DMS79 treated with DMSO at 0.1 percent for 48 hours (cell line): ENCODE results near the gene SCRN2.
A peak's percentile ranks its signal among the peaks of the same experiment; 100 is the strongest.

ENCODE experiments used
- DNase-seq: peaks from one replicate; lab custom pipeline; 2025; lab: John Stamatoyannopoulos, UW

The SCRN2 gene

GRCh38 chr17:47821031-47821423 is 20.0 kb downstream of the SCRN2 start:
- no peak for DNase-seq

- DNase-seq, result no peak
These were observed 20.9 kb downstream of the SCRN2 start for GRCh38 chr17:47820033-47820789.

GRCh38 chr17:47819475-47819874 is 21.6 kb downstream of the SCRN2 start:
- DNase-seq, result no peak

GRCh38 chr17:47818002-47818695 is 22.9 kb downstream of the SCRN2 start:
- no peak for DNase-seq

GRCh38 chr17:47816947-47817346 is 24.1 kb downstream of the SCRN2 start:
- no peak for DNase-seq

GRCh38 chr17:47816111-47816735 is 24.9 kb downstream of the SCRN2 start:
- no peak for DNase-seq

GRCh38 chr17:47815106-47815918 is 25.8 kb downstream of the SCRN2 start:
- DNase-seq, result no peak

- DNase-seq, result no peak
These were observed 27.5 kb downstream of the SCRN2 start for GRCh38 chr17:47813512-47814031.

GRCh38 chr17:47813077-47813476 is 28.0 kb downstream of the SCRN2 start:
- DNase-seq, result no peak

GRCh38 chr17:47812146-47812920 is 28.7 kb downstream of the SCRN2 start:
- DNase-seq, result no peak

GRCh38 chr17:47811709-47812108 is 29.4 kb downstream of the SCRN2 start:
- no peak for DNase-seq

- no peak for DNase-seq
These were observed 30.0 kb downstream of the SCRN2 start for GRCh38 chr17:47810901-47811635.

- peak; percentile 42 for DNase-seq
These were observed 30.8 kb downstream of the SCRN2 start for GRCh38 chr17:47810200-47810821.

GRCh38 chr17:47808830-47809480 is 32.1 kb downstream of the SCRN2 start:
- no peak for DNase-seq

- DNase-seq, result no peak
These were observed 32.8 kb downstream of the SCRN2 start for GRCh38 chr17:47808036-47808829.

- DNase-seq, result no peak
These were observed 33.7 kb downstream of the SCRN2 start for GRCh38 chr17:47807421-47807820.

- no peak for DNase-seq
These were observed 34.2 kb downstream of the SCRN2 start for GRCh38 chr17:47806913-47807255.

- DNase-seq, result no peak
These were observed 34.8 kb downstream of the SCRN2 start for GRCh38 chr17:47806026-47806912.
